ENCODE data around the gene MCRIP2.

DNA sequence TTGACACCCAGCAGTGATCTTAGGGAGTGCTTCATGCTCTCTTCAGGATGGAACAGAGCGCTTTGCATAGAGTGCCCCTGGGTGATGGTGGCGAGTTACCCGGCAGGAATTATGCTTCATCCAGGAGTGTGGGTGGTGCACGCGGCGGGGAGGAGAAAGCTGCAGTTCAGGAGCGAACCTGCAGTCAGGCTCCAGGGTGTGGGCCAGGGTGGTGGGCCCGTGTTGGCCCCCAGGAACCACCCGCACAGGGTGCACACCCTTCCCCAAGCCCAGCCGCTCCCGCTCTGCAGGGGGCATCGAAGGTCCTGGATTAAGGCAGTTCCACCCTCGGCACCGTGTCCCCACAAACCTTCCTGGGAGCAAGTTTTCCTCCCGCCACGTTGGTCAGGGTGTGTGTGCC is 47.8 kb upstream of the MCRIP2 start:
- TF ChIP-seq EZH2 (IDR thresholded peaks at IDR 0.05; ENCODE audit: borderline replicate concordance, insufficient read depth, low read length, poor library complexity, severe bottlenecking) (no peak), TAF1 (IDR thresholded peaks at IDR 0.05; ENCODE audit: low read depth) (no peak), RAD21 (conservative IDR thresholded peaks at IDR 0.05) (no peak), EP300 (conservative IDR thresholded peaks at IDR 0.05; ENCODE audit: poor library complexity, severe bottlenecking) (no peak), POLR2AphosphoS5 (IDR thresholded peaks at IDR 0.05) (no peak)
- TF ChIP-seq, protein P1, sequence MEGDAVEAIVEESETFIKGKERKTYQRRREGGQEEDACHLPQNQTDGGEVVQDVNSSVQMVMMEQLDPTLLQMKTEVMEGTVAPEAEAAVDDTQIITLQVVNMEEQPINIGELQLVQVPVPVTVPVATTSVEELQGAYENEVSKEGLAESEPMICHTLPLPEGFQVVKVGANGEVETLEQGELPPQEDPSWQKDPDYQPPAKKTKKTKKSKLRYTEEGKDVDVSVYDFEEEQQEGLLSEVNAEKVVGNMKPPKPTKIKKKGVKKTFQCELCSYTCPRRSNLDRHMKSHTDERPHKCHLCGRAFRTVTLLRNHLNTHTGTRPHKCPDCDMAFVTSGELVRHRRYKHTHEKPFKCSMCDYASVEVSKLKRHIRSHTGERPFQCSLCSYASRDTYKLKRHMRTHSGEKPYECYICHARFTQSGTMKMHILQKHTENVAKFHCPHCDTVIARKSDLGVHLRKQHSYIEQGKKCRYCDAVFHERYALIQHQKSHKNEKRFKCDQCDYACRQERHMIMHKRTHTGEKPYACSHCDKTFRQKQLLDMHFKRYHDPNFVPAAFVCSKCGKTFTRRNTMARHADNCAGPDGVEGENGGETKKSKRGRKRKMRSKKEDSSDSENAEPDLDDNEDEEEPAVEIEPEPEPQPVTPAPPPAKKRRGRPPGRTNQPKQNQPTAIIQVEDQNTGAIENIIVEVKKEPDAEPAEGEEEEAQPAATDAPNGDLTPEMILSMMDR (IDR thresholded peaks at IDR 0.05; ENCODE audit: poor library complexity, severe bottlenecking), result no peak

All from neural cell (in vitro differentiated cells).